HepG2 (cell line): ENCODE data around the gene ARHGAP29. TPM values are rescaled to one million over a fixed set of nuclear protein-coding genes. Genes with fewer than 3 reads are reported as not detected.

Experiments
- EEA1 ChIP-seq: sonication (generic); formaldehyde crosslinking; IDR thresholded peaks from 2 replicates; pipeline ENCODE4 v1.5.1; 2020; ENCODE audit warnings: mild to moderate bottlenecking, missing genetic modification reagents, borderline replicate concordance
- KDM3A ChIP-seq: IDR thresholded peaks from 2 replicates; pipeline ENCODE4 v1.6.1; 2018; ENCODE audit warnings: low read depth, missing compliant biosample characterization
- NFE2L2 ChIP-seq: fragments of 150-350 bp; IDR thresholded peaks from 2 replicates; pipeline ENCODE4 v1.6.1; 2014; ENCODE audit warnings: low read length
- NR1H2 ChIP-seq: sonication (generic); formaldehyde crosslinking; IDR thresholded peaks from 2 replicates; pipeline ENCODE4 v1.8.1; 2022; ENCODE audit warnings: low read depth, missing genetic modification reagents, borderline replicate concordance
- REL ChIP-seq: sonication (generic); formaldehyde crosslinking; conservative IDR thresholded peaks from 2 replicates; pipeline ENCODE4 v1.8.0; 2022; ENCODE audit warnings: mild to moderate bottlenecking, missing genetic modification reagents, moderate library complexity
- SKI ChIP-seq: fragments of 450-650 bp; IDR thresholded peaks from one replicate; pipeline ENCODE4 v1.6.1; 2018; ENCODE audit warnings: mild to moderate bottlenecking; ENCODE audit not compliant: partially characterized antibody
- TEAD3 ChIP-seq: optimal IDR thresholded peaks from 2 replicates; pipeline ENCODE3; 2016; ENCODE audit warnings: borderline replicate concordance
- ZNF12 ChIP-seq: sonication (generic); formaldehyde crosslinking; IDR thresholded peaks from 2 replicates; pipeline ENCODE4 v1.5.0; 2020; ENCODE audit warnings: missing genetic modification reagents
- ZNF274 ChIP-seq: sonication (generic); formaldehyde crosslinking; IDR thresholded peaks from 2 replicates; pipeline ENCODE4 v1.5.1; 2020; ENCODE audit warnings: mild to moderate bottlenecking, missing genetic modification reagents
- ZNF33B ChIP-seq: sonication (generic); formaldehyde crosslinking; IDR thresholded peaks from 2 replicates; pipeline ENCODE4 v1.5.1; 2020; ENCODE audit warnings: mild to moderate bottlenecking, missing genetic modification reagents
- ZNF431 ChIP-seq: sonication (generic); formaldehyde crosslinking; IDR thresholded peaks from 2 replicates; pipeline ENCODE4 v1.9.0; 2022; ENCODE audit warnings: missing genetic modification reagents, low read depth, mild to moderate bottlenecking, borderline replicate concordance
- ZNF747 ChIP-seq: sonication (generic); formaldehyde crosslinking; IDR thresholded peaks from 2 replicates; pipeline ENCODE4 v1.8.1; 2023; ENCODE audit warnings: missing genetic modification reagents, mild to moderate bottlenecking, borderline replicate concordance
- polyA plus RNA-seq, 8 experiments: library from polyadenylated mRNA; depleted of rRNA in 3 of 8; stranded (reverse) in 7 of 8; unstranded in 1 of 8; fragments of >200 nt; fragmentation: Illumina TruSeq in 4 of 8; extraction: Trizol in 4 of 8; gene quantifications; 2 replicates each; pipeline versions ENCODE4 v1.2.1 to v1.2.3, GENCODE V29; 2011 to 2016; ENCODE audit warnings: low read depth in 4 of 8, missing spikeins in 1 of 8, mixed read lengths in 1 of 8; ENCODE audit not compliant: insufficient read depth in 1 of 8
- total RNA-seq, 5 experiments: library from RNA; depleted of rRNA; stranded (reverse); fragments of >200 nt; fragmentation: Illumina TruSeq; extraction: Trizol; gene quantifications; 2 replicates each; pipeline ENCODE4 v1.2.3, GENCODE V29; 2016; ENCODE audit warnings: low read depth in 1 of 5
- TF ChIP-seq, protein P1 (sequence below), 2 experiments: IDR thresholded peaks; 2 replicates each; pipeline ENCODE4 v1.6.1; 2011 to 2012; ENCODE audit warnings: low read length in 2 of 2, borderline replicate concordance in 1 of 2, low read depth in 1 of 2, mild to moderate bottlenecking in 1 of 2, moderate library complexity in 1 of 2
- TF ChIP-seq, protein P2 (sequence below): IDR thresholded peaks from 2 replicates; pipeline ENCODE4 v1.6.1; 2016
- TF ChIP-seq, protein P3 (sequence below): sonication (generic); formaldehyde crosslinking; IDR thresholded peaks from 2 replicates; pipeline ENCODE4 v1.4.0; 2020; ENCODE audit warnings: missing genetic modification reagents
- TF ChIP-seq, protein P4 (sequence below): sonication (generic); formaldehyde crosslinking; IDR thresholded peaks from 2 replicates; pipeline ENCODE4 v1.4.0; 2020; ENCODE audit warnings: missing genetic modification reagents

ARHGAP29 gene
- total and polyA plus RNA-seq, 2 of the 13 experiments (the other 11 are each of a cell fraction or from before 2014, with no cell fraction given), result 12.8 to 18.3 TPM

DNA sequence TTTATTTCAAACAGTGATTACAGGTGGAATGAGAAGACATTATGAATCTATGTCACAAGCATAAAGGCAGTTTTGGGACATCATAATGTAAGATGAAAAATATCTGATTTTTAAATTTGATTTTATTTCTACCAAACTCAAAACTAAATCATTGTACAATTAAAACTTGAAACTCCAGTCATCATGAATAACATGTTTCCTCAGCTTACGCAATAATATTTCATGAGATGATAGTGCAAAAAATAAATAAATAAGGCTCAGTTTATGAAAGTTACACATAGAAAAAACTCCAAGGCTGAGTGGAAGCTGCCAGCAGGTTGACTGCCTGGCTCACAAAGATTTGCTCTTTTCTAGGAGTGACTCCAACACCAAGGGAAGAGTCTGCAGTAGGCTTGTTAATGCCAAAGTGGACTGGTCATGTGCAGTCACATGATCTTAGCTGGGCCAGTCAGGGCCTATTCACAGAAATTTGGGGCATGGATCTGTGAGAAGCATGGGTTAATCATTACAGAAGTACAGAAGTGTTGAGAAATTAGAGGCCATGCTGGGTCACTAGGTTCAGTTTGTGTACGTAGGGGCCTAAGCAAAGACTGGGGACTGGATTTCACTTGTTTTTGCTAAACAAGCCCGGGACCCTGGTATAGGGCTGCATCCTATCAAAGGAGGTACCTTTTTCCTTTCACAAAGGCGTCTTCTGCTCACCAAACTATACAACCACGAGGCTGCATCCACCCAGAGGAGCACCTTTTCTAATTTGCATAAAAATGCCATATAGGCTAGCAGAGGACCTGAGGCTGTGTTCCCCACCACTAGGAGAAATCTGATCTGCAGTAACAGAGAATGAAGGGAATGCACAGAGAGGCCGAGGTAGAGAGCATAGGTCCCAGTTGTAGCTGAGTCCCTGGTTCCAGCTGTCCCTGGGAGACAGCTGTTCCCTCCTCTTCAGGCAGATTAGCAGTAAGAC lies 111.6 kb downstream of the ARHGAP29 start (continued):
- TF ChIP-seq, protein P1, sequence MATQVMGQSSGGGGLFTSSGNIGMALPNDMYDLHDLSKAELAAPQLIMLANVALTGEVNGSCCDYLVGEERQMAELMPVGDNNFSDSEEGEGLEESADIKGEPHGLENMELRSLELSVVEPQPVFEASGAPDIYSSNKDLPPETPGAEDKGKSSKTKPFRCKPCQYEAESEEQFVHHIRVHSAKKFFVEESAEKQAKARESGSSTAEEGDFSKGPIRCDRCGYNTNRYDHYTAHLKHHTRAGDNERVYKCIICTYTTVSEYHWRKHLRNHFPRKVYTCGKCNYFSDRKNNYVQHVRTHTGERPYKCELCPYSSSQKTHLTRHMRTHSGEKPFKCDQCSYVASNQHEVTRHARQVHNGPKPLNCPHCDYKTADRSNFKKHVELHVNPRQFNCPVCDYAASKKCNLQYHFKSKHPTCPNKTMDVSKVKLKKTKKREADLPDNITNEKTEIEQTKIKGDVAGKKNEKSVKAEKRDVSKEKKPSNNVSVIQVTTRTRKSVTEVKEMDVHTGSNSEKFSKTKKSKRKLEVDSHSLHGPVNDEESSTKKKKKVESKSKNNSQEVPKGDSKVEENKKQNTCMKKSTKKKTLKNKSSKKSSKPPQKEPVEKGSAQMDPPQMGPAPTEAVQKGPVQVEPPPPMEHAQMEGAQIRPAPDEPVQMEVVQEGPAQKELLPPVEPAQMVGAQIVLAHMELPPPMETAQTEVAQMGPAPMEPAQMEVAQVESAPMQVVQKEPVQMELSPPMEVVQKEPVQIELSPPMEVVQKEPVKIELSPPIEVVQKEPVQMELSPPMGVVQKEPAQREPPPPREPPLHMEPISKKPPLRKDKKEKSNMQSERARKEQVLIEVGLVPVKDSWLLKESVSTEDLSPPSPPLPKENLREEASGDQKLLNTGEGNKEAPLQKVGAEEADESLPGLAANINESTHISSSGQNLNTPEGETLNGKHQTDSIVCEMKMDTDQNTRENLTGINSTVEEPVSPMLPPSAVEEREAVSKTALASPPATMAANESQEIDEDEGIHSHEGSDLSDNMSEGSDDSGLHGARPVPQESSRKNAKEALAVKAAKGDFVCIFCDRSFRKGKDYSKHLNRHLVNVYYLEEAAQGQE (IDR thresholded peaks at IDR 0.05; ENCODE audit: borderline replicate concordance in 1 of 2, low read depth in 1 of 2, low read length in 2 of 2), result no peak
- TF ChIP-seq, protein P2, sequence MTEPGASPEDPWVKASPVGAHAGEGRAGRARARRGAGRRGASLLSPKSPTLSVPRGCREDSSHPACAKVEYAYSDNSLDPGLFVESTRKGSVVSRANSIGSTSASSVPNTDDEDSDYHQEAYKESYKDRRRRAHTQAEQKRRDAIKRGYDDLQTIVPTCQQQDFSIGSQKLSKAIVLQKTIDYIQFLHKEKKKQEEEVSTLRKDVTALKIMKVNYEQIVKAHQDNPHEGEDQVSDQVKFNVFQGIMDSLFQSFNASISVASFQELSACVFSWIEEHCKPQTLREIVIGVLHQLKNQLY, result no peak
- TF ChIP-seq ZNF431, result no peak; the same call in 1 of the 2 replicates
- peak; percentile 87; the same call in 1 of the 2 replicates for TF ChIP-seq KDM3A (CRISPR knock-in tag)
- TF ChIP-seq EEA1 (CRISPR knock-in tag), result no peak
- TF ChIP-seq, protein P3, sequence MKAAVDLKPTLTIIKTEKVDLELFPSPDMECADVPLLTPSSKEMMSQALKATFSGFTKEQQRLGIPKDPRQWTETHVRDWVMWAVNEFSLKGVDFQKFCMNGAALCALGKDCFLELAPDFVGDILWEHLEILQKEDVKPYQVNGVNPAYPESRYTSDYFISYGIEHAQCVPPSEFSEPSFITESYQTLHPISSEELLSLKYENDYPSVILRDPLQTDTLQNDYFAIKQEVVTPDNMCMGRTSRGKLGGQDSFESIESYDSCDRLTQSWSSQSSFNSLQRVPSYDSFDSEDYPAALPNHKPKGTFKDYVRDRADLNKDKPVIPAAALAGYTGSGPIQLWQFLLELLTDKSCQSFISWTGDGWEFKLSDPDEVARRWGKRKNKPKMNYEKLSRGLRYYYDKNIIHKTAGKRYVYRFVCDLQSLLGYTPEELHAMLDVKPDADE (CRISPR knock-in tag), result no peak
- TF ChIP-seq ZNF12 (CRISPR knock-in tag), result no peak
- TF ChIP-seq, protein P4, sequence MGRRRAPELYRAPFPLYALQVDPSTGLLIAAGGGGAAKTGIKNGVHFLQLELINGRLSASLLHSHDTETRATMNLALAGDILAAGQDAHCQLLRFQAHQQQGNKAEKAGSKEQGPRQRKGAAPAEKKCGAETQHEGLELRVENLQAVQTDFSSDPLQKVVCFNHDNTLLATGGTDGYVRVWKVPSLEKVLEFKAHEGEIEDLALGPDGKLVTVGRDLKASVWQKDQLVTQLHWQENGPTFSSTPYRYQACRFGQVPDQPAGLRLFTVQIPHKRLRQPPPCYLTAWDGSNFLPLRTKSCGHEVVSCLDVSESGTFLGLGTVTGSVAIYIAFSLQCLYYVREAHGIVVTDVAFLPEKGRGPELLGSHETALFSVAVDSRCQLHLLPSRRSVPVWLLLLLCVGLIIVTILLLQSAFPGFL (CRISPR knock-in tag), result no peak
- peak; percentile 63 for TF ChIP-seq SKI
- TF ChIP-seq ZNF274, result no peak
- TF ChIP-seq TEAD3 (CRISPR knock-in tag), result peak; percentile 56
- no peak for TF ChIP-seq REL
- no peak for TF ChIP-seq NFE2L2
- TF ChIP-seq NR1H2 (CRISPR knock-in tag), result no peak
- 0 out of 2 replicates have a peak, but pooled peaks have one; percentile 50 for TF ChIP-seq ZNF33B (CRISPR knock-in tag)
- TF ChIP-seq ZNF747 (CRISPR knock-in tag), result peak; percentile 48; the same call in 1 of the 2 replicates
